ENCODE results near the gene IL1RAPL2.

The IL1RAPL2 gene

DNA sequence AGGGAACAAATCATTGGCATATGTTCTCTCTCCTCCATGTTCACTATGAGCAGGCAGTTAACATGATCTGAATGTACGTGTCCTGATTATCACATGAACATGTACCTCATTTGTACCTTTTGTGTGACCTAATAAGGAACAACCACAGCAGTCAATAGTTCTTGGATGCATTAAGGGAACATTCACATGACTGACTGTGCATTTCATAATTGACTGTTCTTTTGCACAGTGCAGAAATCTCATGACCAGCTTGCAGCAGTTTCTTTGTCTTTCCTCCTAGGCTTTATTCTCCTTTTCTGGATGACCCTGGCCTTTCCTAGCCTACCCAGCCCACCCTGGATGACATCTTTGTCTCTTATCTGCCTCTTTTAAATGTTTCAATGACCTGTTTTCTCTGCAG is 711.1 kb downstream of the IL1RAPL2 start:
- no peak for DNase-seq

DNA sequence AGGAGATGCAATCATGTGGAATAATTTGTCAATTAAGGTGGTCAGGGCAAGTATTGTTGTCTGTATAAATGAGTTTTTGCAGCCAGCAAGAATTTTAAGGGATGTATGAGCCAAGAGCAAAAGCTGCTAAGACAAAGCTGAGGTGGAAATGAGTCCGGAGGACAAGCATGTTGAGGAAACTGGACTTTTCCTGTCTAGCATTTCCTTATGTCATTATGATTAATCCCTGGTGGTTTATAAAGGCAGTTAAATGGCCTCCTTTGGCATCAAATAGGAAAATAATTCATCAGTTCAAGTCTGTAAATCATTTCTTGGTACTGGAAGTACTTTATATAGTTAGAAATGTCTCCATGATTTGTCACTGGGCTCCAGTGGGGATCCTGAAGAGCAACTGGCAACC is 716.1 kb downstream of the IL1RAPL2 start:
- DNase-seq, result no peak

DNA sequence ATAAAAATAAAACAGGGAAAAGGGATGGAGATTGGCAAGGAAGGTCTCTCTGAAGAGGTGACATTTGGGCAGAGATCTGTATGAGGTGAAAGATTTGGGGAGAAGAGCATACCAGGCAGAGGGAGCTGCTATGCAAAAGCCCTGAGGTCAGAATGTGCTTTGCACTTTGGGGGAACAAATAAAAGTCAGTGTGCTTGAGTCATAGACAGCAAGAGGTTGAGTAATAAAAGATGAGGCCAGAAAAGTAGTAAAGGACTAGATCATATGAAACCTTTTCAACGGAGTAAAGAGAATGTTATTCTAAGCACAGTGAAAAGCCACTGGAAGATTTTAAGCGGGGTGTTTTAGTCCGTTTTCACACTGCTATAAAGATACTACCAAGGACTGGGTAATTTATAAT is 731.0 kb downstream of the IL1RAPL2 start:
- no peak for DNase-seq

DNA sequence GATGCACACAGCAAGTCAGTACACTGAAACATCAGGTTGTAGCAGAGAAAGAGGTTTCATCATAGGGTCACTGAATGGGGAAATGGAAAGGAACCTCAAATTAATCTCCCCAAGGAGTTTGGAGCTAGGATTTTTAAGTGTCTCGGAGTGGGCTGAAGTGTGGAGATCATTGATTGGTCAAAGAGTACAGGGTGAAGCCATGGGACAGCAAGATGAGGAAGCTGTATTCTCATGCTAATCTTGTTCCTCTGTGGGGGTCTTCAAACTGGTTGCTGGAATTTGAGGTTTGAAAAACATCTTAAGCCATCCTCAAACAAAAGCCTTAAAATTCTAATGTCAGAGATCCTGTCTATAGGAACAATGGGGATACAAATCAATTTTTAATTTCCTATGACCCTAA is 733.3 kb downstream of the IL1RAPL2 start:
- no peak for DNase-seq

DNA sequence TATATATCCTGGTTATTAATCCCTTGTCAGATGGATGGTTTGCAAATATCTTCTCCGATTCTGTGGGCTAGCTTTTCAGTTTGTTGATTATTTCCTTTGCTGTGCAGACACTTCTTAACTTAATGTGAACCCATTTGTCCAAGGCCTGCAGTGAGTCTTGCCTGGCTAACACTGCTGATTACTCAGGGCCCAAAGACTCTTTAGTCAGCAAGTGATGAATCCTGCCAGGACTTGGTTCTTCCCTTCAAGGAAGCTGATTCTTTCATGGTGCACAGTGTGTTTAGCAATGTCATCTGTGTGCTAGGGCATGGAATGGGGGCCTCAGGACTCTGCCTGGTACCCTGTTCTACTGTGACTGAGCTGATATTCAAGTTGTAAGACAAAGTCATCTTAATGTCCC is 736.2 kb downstream of the IL1RAPL2 start:
- DNase-seq, result no peak

DNA sequence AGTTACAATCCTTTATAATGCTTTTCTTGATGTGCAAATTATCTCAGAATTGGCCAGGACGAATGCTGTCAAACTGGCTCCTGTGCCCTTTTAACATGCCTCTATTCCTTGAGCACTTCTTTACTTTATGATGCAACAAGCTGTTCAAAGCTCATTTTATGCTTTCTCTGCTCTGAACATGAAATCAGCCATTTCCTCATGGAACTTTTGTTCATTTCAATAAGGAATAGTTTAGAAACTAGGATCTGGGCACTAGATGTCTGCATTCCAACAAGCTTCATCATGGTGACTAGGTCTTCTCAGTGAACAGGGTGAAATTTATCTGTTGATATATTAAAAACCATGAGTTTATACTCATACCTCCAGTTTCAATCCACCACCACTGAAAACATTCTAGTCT is 741.8 kb downstream of the IL1RAPL2 start:
- peak; percentile 1 for DNase-seq

DNA sequence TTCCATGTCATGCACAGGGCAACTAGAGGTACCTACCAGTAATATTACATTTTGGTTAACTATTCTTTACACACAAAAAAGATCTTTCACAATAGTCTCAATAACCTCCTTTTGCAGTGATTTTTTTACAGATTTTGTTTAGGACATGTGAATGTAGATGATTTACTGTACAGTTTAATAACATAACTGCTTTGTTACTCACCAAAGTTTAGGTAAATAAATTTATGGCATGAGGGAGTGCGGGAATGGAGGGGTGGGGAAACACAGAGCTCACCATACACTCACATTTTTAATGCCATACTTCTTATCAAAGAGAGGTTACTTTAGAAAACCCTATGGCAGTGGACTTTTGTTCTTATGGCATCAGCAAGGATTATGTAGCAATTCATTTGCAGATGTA is 747.6 kb downstream of the IL1RAPL2 start:
- no peak for DNase-seq

DNA sequence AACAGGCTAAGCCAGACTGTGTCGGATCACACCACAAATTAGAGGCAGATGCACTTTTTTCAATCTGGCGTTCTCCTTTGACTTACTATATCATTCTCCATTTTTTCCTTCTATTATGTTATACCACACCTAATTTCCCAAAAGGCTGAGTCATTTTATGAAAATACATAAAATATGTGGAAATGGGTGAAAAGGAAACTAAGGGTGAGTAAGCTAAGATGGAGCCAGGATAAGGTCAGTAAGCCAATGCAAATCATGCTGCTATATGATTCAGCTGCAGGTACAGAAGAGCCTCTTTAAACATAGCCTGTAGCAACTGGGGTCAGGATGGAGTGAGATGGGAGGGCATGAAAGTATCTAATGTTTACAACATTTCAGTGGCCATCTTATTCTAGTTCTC is 748.5 kb downstream of the IL1RAPL2 start:
- DNase-seq, result no peak

DNA sequence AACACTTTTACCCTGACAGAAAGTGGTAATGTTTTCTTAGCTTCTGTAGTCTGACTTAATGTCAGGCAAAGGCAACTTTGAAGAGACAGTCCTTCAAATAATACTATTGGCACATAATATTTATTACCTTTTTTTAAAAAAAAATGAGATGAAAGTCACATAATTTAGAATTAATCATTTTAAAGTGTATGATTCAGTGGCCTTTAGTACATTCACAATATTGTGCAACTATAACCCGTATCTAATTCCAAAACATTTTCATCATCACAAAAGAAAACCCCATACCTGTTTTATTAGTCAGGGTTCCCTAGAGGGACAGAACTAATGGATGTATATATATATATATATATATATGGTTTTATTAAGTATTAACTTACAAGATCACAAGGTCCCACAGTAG is 749.2 kb downstream of the IL1RAPL2 start:
- DNase-seq, result no peak

DNA sequence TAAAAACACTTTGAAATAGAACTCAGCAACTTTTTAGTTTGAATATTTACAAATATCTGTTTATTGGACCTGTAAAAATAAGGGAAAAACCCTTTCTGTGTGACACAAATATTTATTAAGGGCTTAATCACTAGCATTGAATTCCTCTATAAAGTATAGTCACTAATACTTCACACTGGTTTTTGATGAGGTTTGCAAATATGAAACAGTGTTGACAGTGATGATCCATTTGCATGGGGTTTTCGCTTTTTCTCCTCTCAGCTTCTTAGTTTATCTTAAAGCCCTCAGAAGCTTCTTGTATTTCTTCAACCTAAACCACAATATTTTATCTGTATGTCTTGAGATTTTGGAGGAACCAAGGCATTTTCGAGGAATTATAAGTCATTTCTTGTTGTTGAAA is 751.1 kb downstream of the IL1RAPL2 start:
- DNase-seq, result no peak

DNA sequence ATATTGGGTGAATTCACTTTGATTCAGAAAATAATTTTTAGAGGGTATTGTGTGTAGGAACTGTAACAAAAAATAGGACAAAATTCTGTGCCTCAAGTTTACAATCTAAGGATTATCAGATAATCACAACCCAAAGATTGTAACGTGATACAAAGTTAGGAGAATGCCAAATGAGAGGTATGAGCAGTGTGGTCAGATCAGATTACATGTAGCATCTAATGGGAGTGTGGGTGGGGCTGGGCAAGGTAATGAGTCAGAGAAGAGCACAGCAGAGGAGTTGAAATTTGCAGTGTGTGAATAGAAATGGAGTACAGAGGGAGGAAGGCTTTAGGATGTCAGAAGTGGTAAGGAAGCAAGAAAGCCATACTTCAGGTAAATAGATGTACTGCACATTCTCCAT is 757.9 kb downstream of the IL1RAPL2 start:
- DNase-seq, result peak; percentile 56

DNA sequence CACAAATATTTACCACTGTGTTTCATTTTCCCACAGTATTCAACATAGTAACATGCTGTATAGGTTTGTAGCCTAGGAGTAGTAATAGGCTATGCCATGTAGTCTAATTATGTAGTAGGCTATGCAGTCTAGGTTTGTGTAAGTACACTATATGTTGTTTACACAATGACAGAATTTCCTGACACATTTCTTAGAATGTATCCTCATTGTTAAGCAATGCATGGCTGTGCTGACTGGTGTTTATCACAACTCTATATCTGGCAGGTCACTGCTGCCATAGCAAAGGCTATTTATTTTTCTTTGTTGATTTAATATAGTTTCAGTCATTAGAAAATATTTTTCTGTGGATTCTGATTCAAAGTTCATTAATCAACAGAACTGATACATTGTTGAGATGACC is 762.8 kb downstream of the IL1RAPL2 start:
- DNase-seq, result peak; percentile 24

DNA sequence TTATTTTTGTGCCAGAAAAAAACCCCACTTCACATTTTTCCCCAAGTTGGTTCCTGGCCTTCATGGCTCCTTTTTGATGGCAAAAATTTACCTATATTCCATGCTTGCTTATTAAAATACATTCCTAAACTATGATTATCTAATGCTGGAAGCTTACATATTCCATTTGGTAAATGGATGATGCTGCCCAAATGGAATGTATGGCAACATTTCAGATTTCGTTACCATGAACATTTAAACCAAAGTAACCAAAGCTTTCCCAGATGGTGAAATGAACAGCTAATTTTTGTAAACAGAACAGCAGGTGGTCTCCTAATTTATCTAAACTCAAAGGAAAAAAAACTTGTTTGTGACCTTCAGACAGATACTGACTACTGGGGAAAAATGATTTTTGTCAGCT is 765.2 kb downstream of the IL1RAPL2 start:
- DNase-seq, result no peak

DNA sequence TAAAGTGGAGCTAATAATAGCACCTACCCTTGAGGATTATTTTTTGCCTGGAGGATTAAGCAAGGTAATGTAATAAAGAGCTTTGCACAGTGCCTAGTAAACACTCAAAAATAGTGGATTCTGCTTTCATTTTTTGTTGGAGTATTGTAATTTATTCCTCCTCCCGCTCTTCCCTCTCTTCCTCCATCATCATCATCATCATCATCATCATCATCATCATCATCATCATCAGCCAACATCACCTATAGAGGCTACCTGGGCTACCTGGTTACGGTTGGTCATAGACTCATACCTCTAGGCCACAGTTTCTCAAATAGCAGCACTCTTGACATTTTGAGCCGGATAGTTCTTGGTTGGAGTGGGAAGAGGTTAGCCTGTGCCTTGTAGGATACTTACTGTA is 781.4 kb downstream of the IL1RAPL2 start:
- DNase-seq, result no peak

DNA sequence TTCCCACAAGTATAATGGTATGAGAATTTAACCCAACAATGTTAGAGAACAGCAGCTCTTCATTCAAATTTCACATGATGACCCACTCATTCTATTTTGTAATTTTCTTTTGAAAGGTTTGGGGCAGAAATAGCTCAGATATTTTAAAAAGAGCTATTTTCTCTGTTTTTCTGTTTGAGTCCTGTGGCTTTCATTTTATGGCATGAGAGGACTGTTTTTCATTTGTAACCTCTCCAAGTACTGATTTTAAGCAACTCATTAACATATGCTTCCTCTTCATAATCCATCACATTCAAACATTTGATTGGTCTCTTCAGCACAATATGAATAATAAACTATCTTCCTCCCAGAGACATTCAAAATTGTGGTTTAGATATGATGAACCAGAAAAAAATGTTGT is 783.5 kb downstream of the IL1RAPL2 start:
- no peak for DNase-seq

DNA sequence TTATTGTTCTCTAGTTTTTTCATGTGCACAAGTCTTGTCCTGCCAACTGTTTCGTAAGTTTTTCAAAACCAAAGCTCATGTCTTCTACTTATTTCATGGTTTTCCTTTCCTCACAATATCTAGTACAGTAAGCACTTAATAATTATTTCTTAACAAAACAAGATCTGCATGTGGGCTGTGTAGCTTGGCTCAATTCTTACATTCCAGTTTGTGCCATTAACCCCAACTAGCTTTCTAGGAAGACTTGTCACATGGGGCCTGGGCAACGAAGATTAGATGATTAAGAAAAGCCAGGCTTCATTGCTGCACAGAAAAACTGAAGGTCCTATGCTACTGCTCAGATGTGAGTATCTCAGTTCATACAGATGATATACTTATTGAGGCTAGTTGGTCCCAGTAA is 809.8 kb downstream of the IL1RAPL2 start:
- no peak for DNase-seq

DNA sequence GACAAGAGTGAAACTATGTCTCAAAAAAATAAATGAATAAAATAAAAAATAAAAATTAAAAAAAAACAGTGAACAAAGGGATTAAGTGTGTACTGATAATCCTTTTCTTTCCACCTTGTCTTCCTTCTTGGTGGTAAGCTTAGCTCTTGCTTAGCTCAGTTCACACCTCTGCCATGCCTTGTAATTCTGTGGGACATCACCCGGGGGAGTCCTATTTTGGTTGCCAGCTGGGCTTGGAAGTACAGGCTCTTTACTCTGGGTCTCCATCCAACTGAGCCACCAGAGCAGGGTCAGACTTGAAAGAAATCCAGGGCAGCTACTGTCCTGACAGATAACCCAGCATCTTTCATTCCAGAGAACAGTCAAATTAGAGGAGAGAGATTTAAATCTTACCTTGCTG is 858.7 kb downstream of the IL1RAPL2 start:
- no peak for DNase-seq

DNA sequence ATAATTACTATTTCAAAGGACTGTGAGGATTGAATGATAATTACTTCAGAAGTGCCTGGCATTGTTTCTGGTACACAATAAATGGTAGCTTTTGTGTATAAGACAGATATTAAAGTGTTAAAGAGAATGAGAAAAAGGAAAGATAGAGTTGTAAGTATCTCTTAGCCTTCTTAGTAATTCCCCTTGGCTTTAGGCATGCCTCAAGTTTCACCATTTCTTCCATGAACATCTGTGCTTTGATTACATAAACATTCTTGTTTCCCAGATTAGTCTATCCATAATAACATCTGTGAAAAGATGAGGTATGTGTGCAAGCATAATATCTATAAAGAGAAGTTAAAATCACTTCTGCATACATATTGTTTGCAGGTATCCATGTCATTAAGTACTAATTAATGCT is 885.4 kb downstream of the IL1RAPL2 start:
- DNase-seq, result no peak

DNA sequence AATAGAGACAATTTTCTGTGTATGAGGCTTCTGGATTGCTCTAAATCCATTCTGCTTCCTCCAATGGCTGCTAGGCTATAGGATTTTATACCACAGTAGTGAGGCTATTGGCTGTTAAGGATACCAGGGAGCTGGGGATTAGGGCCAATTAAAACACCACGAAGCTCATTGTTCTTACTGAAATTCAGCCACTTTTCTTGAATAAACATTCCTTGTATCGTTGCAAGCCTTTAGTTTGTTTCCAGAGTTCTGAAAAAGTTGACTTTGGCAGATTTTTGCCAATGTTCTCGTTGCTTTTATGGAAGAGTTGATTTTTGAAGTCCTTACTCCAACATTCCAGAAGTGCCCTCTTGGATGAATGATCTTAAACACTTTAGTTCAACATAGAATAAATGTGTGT is 892.8 kb downstream of the IL1RAPL2 start:
- no peak for DNase-seq

DNA sequence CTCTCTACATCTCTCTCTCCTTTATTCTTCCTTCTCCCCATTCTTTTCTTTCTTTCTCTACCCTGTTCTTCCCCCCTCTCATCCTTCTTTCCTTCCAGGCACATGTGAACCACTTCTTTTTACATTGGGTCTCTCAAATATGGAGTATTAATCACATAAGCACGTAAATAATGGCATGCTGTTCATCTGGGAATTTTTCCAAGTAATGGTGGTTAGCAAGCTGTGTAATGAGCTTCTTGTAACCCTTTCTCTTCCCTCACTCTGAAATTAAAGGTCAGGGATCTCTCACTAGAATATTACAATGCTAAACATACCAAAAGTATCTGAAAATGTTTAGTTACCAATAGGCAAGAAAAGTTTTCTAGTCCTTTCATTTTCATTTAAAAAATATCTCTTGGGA is 894.4 kb downstream of the IL1RAPL2 start:
- no peak for DNase-seq

DNA sequence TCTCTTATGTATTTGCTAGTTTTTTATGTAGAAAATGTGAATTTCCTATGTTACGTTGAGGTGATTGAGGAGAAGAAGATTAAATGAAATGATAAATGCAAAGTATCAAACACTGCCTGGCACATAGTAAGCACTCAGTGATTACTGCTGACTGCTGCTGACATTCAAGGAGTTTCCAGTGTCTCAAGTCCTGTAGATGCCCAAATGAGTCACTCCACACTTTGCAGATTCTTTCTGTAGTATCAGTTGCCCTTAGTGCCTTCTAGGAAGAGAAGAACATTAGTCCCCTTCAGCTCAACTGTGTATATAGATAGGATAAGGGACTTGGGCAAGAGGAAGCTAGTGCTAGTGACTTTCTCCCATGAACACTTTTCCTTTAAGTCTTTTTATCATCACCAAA is 895.0 kb downstream of the IL1RAPL2 start:
- DNase-seq, result no peak

DNA sequence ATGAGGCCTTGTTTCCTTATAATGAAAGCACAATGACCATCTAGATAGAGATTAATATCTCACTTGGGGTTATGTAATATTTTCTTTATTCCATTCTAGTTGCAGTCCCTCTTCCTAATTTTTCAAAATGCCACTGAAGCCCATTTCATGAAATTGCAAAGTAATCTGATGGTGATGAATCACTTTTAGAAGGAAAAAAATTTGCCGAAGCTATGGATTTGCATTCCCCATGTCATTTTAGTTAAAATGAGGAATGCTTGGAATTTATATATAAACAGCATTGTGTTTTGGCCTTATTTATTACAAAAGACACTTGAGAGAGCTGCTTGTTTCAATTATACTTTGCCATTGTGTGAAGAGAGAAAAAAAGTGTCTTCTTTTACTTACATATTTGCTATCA is 896.2 kb downstream of the IL1RAPL2 start:
- no peak for DNase-seq

DNA sequence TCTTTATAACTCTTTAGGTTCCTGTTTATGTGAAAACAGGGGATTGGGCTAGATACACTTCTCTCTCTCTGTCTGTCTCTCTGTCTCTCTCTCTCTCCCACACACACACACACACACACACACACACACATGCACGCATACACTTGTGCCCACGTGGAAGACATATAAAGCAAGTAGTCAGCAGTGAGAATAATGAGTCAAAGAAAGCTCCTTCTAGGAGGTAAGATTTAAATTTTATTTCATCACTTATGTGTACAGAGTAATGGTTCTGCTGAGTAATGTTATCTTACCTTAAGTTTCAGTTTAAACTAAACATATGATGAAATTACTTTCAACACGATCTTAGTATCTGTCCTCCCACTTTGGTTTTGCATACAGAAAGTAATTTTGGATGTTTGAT is 897.5 kb downstream of the IL1RAPL2 start:
- DNase-seq, result no peak

DNA sequence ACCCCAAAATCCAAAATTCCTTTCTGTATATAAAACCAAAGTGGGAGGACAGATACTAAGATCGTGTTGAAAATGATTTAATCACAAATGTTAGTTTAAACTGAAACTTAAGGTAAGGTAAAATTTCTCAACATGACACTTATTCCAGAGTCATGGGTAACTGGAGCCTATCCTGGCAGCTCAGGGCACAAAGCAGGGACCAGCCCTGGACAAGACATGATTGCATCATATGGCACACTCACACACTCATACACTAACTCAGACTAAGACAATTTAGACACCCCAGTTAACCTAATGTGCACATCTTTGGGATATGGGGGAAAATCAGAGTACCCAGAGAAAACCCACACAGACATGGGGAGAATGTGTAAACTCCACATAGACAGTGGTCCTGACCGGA is 898.6 kb downstream of the IL1RAPL2 start:
- DNase-seq, result no peak

DNA sequence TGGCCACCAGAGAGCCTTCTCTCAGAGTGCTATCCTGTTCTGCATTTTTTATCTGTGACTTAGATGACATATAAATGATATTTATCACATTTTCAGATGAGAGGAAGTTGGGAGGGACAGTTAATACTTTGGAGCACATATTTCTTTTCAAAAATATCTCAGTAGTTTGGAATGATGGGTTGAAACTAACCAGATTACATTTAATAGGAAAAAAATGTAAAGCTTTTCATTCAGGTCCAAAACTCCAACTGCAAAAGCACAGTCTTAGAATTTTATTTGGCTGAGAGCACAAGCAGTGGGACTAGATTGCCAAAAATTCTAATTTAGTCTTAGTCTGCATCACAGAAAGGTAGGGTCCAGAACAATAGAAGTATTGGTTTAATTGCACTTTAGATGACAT is 902.7 kb downstream of the IL1RAPL2 start:
- no peak for DNase-seq

DNA sequence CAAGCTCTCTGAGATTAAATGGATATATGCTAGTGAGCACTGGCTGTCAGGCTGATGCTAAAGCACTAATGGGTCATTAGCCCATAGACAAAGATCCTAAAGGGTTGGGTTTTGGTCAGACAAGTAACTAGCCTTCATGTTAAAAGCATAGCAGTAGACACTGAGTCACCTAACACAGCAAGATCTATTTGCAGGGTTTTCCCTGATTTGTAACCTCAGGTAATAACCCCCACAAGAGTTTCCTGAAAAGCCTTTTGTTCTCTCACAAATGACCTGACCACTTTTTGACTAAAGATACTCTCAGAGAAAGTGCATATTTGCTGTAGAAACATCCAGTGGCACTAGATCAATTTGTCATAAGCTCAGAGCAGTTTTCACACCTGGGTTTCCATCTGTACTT is 905.6 kb downstream of the IL1RAPL2 start:
- DNase-seq, result no peak
